Measurements from ENCODE around the gene NUP210.

DNA sequence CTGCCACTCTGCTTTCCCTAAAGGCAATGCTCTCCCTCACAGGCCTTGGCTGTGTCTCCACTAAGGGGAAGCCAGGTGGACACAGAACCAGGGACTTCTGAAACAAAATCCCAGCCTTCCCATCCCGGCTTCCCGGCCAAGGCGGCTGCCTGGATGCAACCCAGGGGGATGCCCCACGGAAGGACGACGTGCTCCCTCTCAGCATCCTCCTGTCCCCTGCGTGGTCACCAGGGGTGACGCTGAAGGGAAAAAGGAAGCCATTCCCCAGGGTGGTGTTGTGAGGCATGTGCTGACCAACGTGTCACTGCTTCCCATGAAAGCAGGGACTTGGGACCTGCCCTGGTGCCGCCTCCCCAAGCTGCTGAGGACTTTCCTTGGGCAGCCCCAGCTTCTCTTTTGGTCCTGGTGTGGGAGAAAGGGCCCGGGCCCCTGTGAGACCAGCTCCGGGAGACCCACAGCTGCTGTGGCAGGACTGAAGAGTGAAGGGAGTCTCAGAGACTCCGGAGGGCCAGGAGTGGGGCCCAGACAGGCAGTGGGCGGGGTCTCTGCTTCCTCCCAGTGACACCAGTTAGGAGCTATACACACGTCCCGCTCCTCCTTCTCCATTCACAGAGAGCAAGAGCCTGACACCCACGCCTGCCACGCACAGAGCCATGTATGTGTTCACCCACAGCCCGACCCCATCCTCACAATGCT lies 139.2 kb downstream of the NUP210 start:
- TF ChIP-seq FOXM1 (IDR thresholded peaks at IDR 0.05; ENCODE audit: borderline replicate concordance) (no peak), TARDBP (IDR thresholded peaks at IDR 0.05) (no peak), BHLHE40 (IDR thresholded peaks at IDR 0.05; ENCODE audit: borderline replicate concordance) (no peak), SUZ12 (IDR thresholded peaks at IDR 0.05) (no peak), FOXK2 (IDR thresholded peaks at IDR 0.05) (no peak), LEF1 (IDR thresholded peaks at IDR 0.05; ENCODE audit: borderline replicate concordance) (no peak), ARNT (IDR thresholded peaks at IDR 0.05) (no peak), FOXA1 (IDR thresholded peaks at IDR 0.05) (no peak)
- TF ChIP-seq, protein P1, sequence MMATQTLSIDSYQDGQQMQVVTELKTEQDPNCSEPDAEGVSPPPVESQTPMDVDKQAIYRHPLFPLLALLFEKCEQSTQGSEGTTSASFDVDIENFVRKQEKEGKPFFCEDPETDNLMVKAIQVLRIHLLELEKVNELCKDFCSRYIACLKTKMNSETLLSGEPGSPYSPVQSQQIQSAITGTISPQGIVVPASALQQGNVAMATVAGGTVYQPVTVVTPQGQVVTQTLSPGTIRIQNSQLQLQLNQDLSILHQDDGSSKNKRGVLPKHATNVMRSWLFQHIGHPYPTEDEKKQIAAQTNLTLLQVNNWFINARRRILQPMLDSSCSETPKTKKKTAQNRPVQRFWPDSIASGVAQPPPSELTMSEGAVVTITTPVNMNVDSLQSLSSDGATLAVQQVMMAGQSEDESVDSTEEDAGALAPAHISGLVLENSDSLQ (IDR thresholded peaks at IDR 0.05), result no peak

Data from HEK293T (cell line).